H1 (cell line): ENCODE data around the gene POLL. TPM values are rescaled to one million over a fixed set of nuclear protein-coding genes. Genes with fewer than 3 reads are reported as not detected.
A peak's percentile ranks its signal among the peaks of the same experiment; 100 is the strongest.

Experiments used
- CTCF ChIP-seq, 3 experiments: IDR thresholded peaks; 1 replicate in 2 of 3; 2 replicates in 1 of 3; pipeline versions ENCODE4 v1.5.1 to v1.6.1; 2011; ENCODE audit warnings: low read length in 3 of 3, mild to moderate bottlenecking in 3 of 3, inconsistent platforms in 2 of 3, low read depth in 1 of 3, moderate library complexity in 1 of 3; ENCODE audit not compliant: insufficient read depth in 1 of 3; ENCODE audit errors: control extremely low read depth in 1 of 3
- RAD21 ChIP-seq, 2 experiments: IDR thresholded peaks in 1 of 2; conservative IDR thresholded peaks in 1 of 2; 2 replicates each; pipeline ENCODE4 v1.6.1; 2011; ENCODE audit warnings: low read depth in 2 of 2, low read length in 2 of 2, improper control_type of control experiment in 1 of 2, inconsistent platforms in 1 of 2, mild to moderate bottlenecking in 1 of 2, moderate library complexity in 1 of 2
- polyA plus RNA-seq, 7 experiments: library from polyadenylated mRNA; depleted of rRNA in 3 of 7; stranded (reverse) in 5 of 7; unstranded in 2 of 7; fragments of >200 nt in 5 of 7; fragments of 200-250 nt in 2 of 7; gene quantifications; 1 replicate in 5 of 7; 2 replicates in 1 of 7; 4 replicates in 1 of 7; pipeline versions ENCODE4 v1.2.1 to v1.2.3, GENCODE V29; 2011 to 2013; ENCODE audit warnings: missing spikeins in 2 of 7, mixed read lengths in 2 of 7
- total RNA-seq: library from RNA; stranded (reverse); fragmentation: NEBNext Ultra II Directional; extraction: Animal tissue kit (Norgen Biotek cat#: 25700); gene quantifications from 2 replicates; pipeline ENCODE4 v1.2.1, GENCODE V29; 2021

Gene POLL
- total and polyA plus RNA-seq, 2 of the 8 experiments (the other 6 are each of a cell fraction or from before 2014, with no cell fraction given): 26.1 to 45.9 TPM

- TF ChIP-seq CTCF (IDR thresholded peaks at IDR 0.05; ENCODE audit: control extremely low read depth in 1 of 3, insufficient read depth in 1 of 3, low read depth in 1 of 3, low read length in 3 of 3): peak; percentile 61 to 79 (median 79)
- peak; percentile 75 to 85 for TF ChIP-seq RAD21 (IDR thresholded peaks at IDR 0.05 in 1 of 2, conservative IDR thresholded peaks at IDR 0.05 in 1 of 2; ENCODE audit: low read depth in 2 of 2, low read length in 2 of 2)
These were observed 18.2 kb downstream of the POLL start (continued) for GRCh38 chr10:101569622-101570427.
